GM21360 (cell line): ENCODE data around the gene ZBTB7B.
"Not testable (repeated sequence)": the region's sequence is repeated elsewhere in the genome, so short reads cannot be mapped to it uniquely, and the experiment has no call there.

Experiments used
- ATAC-seq: cut with Tn5 transposase; IDR thresholded peaks from one replicate; pipeline ENCODE4 v1.9.1; 2021; ENCODE audit warnings: mild to moderate bottlenecking, moderate library complexity; ENCODE audit not compliant: unreplicated experiment

Gene ZBTB7B

DNA sequence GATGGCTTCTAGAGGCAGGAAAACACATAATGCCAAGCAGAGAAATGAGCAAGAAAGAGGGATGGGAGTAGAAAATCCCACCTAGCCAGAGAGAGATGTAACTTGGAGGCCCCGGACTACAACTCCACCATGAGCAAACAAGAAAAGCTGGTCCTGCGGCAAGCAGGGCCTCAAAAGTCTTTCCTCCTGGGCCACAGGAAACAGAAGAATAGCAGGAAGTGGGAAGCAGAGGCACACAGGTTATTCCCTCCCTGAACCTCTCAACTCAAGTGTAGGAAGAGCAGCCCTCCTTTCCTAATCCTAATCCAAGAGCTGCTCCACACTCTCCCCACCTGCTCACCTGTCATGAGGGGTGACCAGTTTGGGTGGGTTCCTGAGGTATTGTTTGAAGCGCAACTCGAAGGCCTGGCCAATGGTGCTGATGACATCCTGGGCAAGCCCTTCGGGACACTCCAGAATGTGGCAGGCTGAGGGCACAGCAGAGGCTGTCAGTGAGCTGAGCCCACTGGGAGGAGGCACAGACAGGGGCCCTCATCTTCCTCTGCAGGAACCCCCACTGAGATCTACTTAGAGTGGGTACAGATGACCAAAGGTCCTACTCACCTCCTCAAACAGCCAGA is 35.2 kb upstream of the ZBTB7B start:
- ATAC-seq = no peak

DNA sequence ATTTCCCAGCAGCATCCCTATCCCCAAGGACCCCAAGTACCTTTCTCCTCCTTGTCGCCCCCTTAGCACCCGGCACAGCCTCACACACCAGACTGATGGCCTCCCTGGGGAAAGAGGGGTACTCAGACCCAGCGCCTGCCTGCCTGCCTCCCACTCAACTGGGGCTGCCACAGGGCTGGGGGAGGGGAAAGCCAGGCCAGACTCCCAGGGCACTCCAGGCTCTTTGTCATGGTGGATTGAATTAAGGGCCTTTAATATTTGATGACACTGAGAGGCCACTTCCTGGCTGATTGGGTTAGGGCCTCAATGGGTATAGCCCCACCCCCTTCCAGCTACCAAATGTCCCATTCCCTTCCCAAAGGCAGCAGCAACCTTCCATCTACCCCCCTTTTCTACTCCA is 33.9 kb upstream of the ZBTB7B start:
- no peak for ATAC-seq

GRCh38 chr1:154969246-154969645 is 33.4 kb upstream of the ZBTB7B start:
- no peak for ATAC-seq

GRCh38 chr1:154969860-154970452 is 32.6 kb upstream of the ZBTB7B start:
- no peak for ATAC-seq

DNA sequence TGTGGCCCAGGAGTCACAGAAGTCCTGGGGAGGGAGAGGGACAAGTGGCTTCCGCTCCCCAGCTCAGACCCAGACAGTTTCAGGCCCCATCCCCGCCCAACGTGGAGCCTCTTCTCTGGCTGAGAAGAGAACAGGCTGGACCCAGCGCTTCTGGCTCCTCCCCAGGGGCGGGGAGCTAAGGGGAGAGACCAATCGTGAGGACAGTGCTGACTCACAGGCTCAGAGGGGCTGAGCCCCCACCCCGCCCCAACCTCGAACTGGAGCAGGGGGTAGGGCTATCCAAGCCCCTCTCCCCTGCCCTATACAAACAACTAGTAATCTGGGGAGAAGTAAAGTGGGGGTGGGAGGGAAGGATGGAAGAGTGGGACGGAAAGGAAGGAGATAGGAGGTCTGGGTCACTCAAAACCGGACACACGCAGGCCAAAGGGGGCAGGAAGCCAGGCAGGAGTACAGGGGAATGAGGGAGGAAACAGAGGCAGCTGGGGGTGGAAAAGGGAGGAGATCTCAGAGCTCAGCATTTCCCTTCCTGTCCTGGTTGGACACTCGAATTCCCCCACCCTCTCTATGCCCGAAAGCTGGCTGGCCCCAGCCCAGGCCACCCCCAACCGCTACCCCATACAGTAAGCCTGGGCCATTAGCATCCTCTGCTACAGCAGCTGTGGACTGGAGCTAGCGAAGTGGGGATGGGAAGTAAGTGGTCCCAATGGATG is 31.8 kb upstream of the ZBTB7B start, which contains the start of gene SHC1:
TSS of gene SHC1 (minus strand) at position 117 of the 710 bp plus-strand sequence. CDS start 221 bp downstream, outside the sequence.
- no peak for ATAC-seq

- no peak for ATAC-seq
These were observed 31.1 kb upstream of the ZBTB7B start for GRCh38 chr1:154971341-154971998.

- ATAC-seq = no peak
These were observed 30.4 kb upstream of the ZBTB7B start for GRCh38 chr1:154972213-154972516.

- no peak for ATAC-seq
These were observed 29.9 kb upstream of the ZBTB7B start for GRCh38 chr1:154972517-154973343.

DNA sequence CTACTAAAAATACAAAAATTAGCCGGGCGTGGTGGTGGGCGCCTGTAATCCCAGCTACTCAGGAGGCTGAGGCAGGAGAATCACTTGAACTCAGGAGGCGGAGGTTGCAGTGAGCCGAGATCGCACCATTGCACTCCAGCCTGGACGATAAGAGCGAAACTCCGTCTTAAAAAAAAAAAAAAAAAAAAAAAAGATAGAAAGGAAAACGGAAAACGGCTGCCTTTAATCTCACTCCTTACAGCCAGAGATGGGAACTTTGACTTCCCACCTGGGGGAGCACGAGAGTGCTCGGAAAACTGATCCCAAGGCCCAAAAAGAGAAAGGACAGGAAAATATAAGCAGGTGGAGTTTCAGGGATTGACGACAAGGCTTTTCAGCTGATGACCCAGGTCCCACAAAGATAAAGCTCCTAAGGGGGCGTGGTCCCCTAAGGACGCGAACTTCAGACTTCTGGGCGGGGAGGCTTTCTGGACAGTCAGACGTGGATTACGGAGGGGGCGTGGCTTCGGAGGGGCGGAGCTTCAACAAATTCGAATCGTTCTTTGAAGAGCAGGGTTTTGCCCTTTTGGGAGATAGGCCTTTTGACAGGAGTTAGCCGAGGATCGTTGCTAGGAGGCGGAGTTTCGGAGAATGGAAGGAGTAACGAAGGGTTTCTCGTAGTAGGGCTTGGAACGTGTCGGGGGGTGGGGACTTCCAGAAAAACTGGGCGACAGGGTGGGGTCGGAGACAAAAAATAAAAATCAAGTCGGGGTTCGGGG is 29.1 kb upstream of the ZBTB7B start:
- ATAC-seq = peak; percentile 22

- peak; percentile 70 for ATAC-seq
These were observed 28.3 kb upstream of the ZBTB7B start, which contains the start of gene CKS1B for GRCh38 chr1:154974102-154974807. Gene CKS1B (plus strand): TSS chr1:154974681. CDS start chr1:154974746, 65 bp downstream.

DNA sequence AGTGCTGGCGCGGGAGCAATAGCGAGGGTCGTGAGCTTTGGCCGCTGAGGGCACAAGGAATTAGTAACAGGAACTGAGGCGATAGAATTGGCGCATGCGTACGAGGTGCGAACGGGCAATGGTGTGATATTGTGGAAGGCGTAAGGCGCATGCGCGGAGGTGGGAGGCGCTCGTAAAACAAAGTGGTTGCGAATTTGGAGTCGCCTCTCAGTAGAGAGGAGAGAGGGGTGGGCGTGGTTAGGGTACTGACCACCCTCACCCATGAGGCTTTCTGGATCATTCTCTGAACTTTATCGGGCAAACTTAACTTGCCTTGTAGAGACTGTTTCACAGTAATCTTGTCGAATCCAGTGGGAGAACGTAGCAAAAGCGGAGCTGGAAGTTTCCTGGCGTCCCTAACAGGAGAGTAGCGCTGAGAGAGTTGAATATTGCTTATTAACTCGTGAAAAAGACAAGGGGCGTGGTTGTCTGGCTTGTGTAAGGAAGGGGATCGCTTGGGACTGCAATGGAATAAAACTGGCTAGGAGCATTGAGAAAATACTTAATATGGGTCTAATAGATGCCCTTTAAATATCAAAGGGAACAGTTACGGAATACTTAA is 27.7 kb upstream of the ZBTB7B start:
- peak; percentile 36 for ATAC-seq

DNA sequence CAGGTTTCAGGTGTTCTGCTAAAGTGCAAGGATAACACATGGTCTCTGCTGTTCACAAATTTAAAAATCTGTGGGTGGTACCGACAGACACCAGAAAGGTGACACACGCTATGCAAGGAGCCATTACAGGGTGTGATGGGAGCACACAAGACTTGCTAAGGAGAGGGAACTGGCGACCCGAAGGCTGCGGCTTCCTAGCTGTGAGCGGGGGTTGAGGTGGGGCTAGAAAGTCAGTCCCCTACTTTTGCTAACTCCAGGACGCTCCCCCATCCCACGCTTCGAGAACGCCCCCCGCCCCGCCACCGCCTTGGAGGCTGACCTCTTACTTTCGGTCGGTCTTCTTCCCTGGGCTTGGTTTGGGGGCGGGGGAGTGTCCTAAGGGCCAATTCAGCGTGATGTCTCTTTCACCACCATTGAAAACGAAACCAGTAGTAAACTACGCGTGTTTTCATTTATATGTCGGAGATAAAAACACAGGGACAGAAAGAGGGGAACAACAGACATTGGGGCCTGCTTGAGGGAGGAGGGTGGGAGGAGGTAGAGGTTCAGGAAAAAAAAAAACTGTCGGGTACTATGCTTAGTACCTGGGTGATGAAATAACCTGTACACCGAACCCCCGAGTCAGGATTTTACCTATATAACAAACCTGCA is 27.1 kb upstream of the ZBTB7B start:
- no peak for ATAC-seq

- not testable (repeated sequence) for ATAC-seq
These were observed 24.8 kb upstream of the ZBTB7B start for GRCh38 chr1:154977762-154978161.

- no peak for ATAC-seq
These were observed 24.2 kb upstream of the ZBTB7B start for GRCh38 chr1:154978360-154978759.

GRCh38 chr1:154982341-154982740 is 20.3 kb upstream of the ZBTB7B start:
- no peak for ATAC-seq

- peak; percentile 92 for ATAC-seq
These were observed 19.5 kb upstream of the ZBTB7B start, which contains the start of gene FLAD1 for GRCh38 chr1:154982897-154983648. Gene FLAD1 (plus strand): TSS chr1:154983344. CDS start chr1:154983695, 351 bp downstream.

GRCh38 chr1:154983776-154984466 is 18.7 kb upstream of the ZBTB7B start:
- no peak for ATAC-seq
